B cell (primary cell): ENCODE measurements around the gene PPP2R2D. TPM values are rescaled to one million over a fixed set of nuclear protein-coding genes. Genes with fewer than 3 reads are reported as not detected.

ENCODE experiments used
- ATAC-seq: fragments of 200-7000 bp; cut with Tn5 transposase; one replicate; pipeline ENCODE4 v1.10.0; 2021; ENCODE audit warnings: low read depth, mild to moderate bottlenecking, moderate number of reproducible peaks, moderate library complexity
- CTCF ChIA-PET: fragments of 350-600 bp; sonication (Branson Sonifier 250); formaldehyde crosslinking; loops from one replicate; lab custom pipeline; 2021; ENCODE audit warnings: antibody characterized with exemption, inconsistent platforms; lab: Charles Lee
- POLR2A ChIA-PET: fragments of 350-600 bp; sonication (Branson Sonifier 250); formaldehyde crosslinking; loops from one replicate; lab custom pipeline; 2021; ENCODE audit warnings: antibody characterized with exemption; lab: Charles Lee
- DNase-seq: peaks from one replicate; pipeline ENCODE4 v3.0.0; 2013
- H2AFZ ChIP-seq: 2 replicates; pipeline ENCODE4 v1.6.1; 2012; ENCODE audit warnings: mild to moderate bottlenecking, low read depth, low read length; ENCODE audit not compliant: insufficient read depth, poor library complexity, severe bottlenecking
- H3K27ac ChIP-seq, 2 donors: 1 replicate in 1 of 2; 2 replicates in 1 of 2; pipeline ENCODE4 v1.5.1; 2012 to 2013; ENCODE audit warnings: low read length in 2 of 2, mild to moderate bottlenecking in 2 of 2, moderate library complexity in 1 of 2
- H3K27me3 ChIP-seq, 4 experiments: fragments of 200-600 bp in 1 of 4; sonication (generic) in 1 of 4; replicated peaks in 1 of 4; 1 replicate in 2 of 4; 2 replicates in 2 of 4; pipeline versions ENCODE4 v1.6.1 to v1.7.0; 2013 to 2016; ENCODE audit warnings: low read length in 3 of 4, mild to moderate bottlenecking in 2 of 4, mixed read lengths in 1 of 4, moderate library complexity in 1 of 4; ENCODE audit not compliant: insufficient read depth in 4 of 4, control insufficient read depth in 3 of 4; ENCODE audit errors: control extremely low read depth in 1 of 4
- H3K36me3 ChIP-seq, 2 experiments: replicated peaks in 1 of 2; 1 replicate in 1 of 2; 2 replicates in 1 of 2; pipeline versions ENCODE4 v1.6.1 to v1.7.1; 2013; ENCODE audit warnings: low read length in 1 of 2; ENCODE audit not compliant: insufficient read depth in 2 of 2, control insufficient read depth in 1 of 2; ENCODE audit errors: control extremely low read depth in 1 of 2, extremely low read depth in 1 of 2
- H3K4me1 ChIP-seq, 2 donors: fragments of 200-600 bp in 1 of 2; sonication (generic) in 1 of 2; 1 replicate in 1 of 2; 2 replicates in 1 of 2; pipeline versions ENCODE4 v1.5.1 to v1.6.1; 2013 to 2017; ENCODE audit warnings: low read length in 2 of 2; ENCODE audit not compliant: control insufficient read depth in 2 of 2, insufficient read depth in 2 of 2
- H3K4me2 ChIP-seq: replicated peaks from 2 replicates; pipeline ENCODE3; 2012; ENCODE audit warnings: mild to moderate bottlenecking, low read depth, low read length; ENCODE audit not compliant: poor library complexity, severe bottlenecking
- H3K4me3 ChIP-seq, 5 experiments: fragments of 200-600 bp in 1 of 5; sonication (generic) in 1 of 5; 1 replicate in 3 of 5; 2 replicates in 2 of 5; pipeline versions ENCODE4 v1.5.1 to v1.7.0; 2011 to 2016; ENCODE audit warnings: low read length in 4 of 5, mild to moderate bottlenecking in 4 of 5, low read depth in 2 of 5, control low read depth in 1 of 5, moderate library complexity in 1 of 5; ENCODE audit not compliant: insufficient read depth in 1 of 5; ENCODE audit errors: control extremely low read depth in 1 of 5, extremely low read depth in 1 of 5
- H3K79me2 ChIP-seq: fragments of 200-600 bp; sonication (generic); one replicate; pipeline ENCODE4 v1.6.0; 2016; ENCODE audit warnings: low read length; ENCODE audit not compliant: control insufficient read depth, insufficient read depth
- H3K9ac ChIP-seq: fragments of 200-600 bp; sonication (generic); 2 replicates; pipeline ENCODE4 v1.6.1; 2017; ENCODE audit warnings: mild to moderate bottlenecking, low read length, moderate library complexity
- H3K9me3 ChIP-seq, 3 donors: one replicate each; pipeline versions ENCODE4 v1.6.1 to v1.7.1; 2013; ENCODE audit warnings: low read length in 2 of 3; ENCODE audit not compliant: control insufficient read depth in 2 of 3, insufficient read depth in 1 of 3; ENCODE audit errors: control extremely low read depth in 1 of 3
- H4K20me1 ChIP-seq: 2 replicates; pipeline ENCODE4 v1.6.0; 2012; ENCODE audit warnings: mild to moderate bottlenecking, low read length; ENCODE audit not compliant: insufficient read depth, control insufficient read depth, poor library complexity, severe bottlenecking
- H3K27ac Mint-ChIP-seq: one replicate; pipeline ENCODE4 v1.8.0; 2021; ENCODE audit warnings: mixed read lengths
- H3K27me3 Mint-ChIP-seq: one replicate; pipeline ENCODE4 v1.8.0; 2021; ENCODE audit warnings: mixed read lengths
- H3K4me1 Mint-ChIP-seq: one replicate; pipeline ENCODE4 v1.8.0; 2021; ENCODE audit warnings: mixed read lengths
- H3K4me3 Mint-ChIP-seq: one replicate; pipeline ENCODE4 v1.8.0; 2021; ENCODE audit warnings: mixed read lengths
- H3K9me3 Mint-ChIP-seq: one replicate; pipeline ENCODE4 v1.8.0; 2022; ENCODE audit warnings: mixed read lengths; ENCODE audit not compliant: insufficient read depth
- EZH2 ChIP-seq: IDR thresholded peaks from 2 replicates; pipeline ENCODE4 v1.6.1; 2012; ENCODE audit warnings: borderline replicate concordance, low read depth, mild to moderate bottlenecking, moderate library complexity, low read length; ENCODE audit not compliant: insufficient read depth, poor library complexity, severe bottlenecking
- WGBS: methylation state at CpG from one replicate; pipeline ENCODE4 v1.1.5; 2013; ENCODE audit warnings: missing lambda C conversion rate; ENCODE audit not compliant: insufficient coverage; 5-methylcytosine and 5-hydroxymethylcytosine counted together
- intact Hi-C: fragments of 100-400 bp; cut with micrococcal nuclease; formaldehyde crosslinking; loops from one replicate; pipeline ENCODE4 v1.10.0; 2022
- polyA plus RNA-seq: library from polyadenylated mRNA; depleted of rRNA; stranded (reverse); fragments of >200 nt; gene quantifications from 2 replicates; pipeline ENCODE4 v1.2.3, GENCODE V29; 2012
- total RNA-seq, 2 donors: library from RNA; stranded (reverse); fragments of 120-200 nt in 1 of 2; gene quantifications; 1 replicate in 1 of 2; 2 replicates in 1 of 2; pipeline versions ENCODE4 v1.2.3 to v1.2.4, GENCODE V29; 2013 to 2022
- TF ChIP-seq, protein P1 (sequence below): fragments of 200-600 bp; IDR thresholded peaks from one replicate; pipeline ENCODE4 v1.8.0; 2022; ENCODE audit warnings: antibody characterized with exemption, mild to moderate bottlenecking

Gene PPP2R2D
- total and polyA plus RNA-seq, 2 donors (not counting 1 experiment from before 2014, with no cell fraction given) = 25.8 to 45.6 TPM

DNA sequence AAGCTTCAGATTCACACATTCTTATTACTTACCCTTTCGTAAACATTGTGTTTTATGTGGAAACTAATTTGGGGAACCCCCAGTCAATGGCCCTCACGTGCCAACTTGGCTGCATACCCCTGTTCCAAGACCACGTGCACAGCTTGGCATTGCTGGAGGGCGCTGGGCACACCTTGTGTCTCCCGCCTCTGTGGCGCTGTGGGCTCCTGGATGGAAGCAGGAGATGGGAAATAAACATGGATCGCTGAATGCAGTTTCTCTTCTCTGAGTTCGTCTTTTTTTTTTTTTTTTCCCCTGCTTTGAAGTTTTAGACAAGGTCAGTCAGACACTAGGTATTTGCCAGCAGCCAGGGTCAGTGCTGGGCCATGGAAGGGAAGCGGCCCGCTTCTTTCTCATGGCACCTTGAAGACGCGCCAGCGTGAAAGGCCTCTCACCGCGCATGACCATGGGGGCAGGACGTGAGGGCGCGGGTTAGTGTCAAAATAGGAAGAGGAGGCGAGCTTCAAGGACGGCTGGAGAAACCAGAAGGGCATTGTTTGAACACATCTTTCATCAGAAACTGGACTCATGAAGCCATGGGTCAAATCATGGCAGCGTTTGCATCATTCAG, 53.7 kb downstream of the PPP2R2D start:
- CTCF ChIA-PET = no interaction called here

DNA sequence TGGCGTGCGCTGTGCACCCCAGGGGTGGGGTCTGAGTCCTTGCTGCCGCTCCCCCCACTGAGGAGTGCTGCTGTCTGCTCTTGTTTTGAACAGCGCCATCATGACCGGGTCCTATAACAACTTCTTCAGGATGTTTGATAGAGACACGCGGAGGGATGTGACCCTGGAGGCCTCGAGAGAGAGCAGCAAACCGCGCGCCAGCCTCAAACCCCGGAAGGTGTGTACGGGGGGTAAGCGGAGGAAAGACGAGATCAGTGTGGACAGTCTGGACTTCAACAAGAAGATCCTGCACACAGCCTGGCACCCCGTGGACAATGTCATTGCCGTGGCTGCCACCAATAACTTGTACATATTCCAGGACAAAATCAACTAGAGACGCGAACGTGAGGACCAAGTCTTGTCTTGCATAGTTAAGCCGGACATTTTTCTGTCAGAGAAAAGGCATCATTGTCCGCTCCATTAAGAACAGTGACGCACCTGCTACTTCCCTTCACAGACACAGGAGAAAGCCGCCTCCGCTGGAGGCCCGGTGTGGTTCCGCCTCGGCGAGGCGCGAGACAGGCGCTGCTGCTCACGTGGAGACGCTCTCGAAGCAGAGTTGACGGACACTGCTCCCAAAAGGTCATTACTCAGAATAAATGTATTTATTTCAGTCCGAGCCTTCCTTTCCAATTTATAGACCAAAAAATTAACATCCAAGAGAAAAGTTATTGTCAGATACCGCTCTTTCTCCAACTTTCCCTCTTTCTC, 55.0 kb downstream of the PPP2R2D start:
- TF ChIP-seq, protein P1, sequence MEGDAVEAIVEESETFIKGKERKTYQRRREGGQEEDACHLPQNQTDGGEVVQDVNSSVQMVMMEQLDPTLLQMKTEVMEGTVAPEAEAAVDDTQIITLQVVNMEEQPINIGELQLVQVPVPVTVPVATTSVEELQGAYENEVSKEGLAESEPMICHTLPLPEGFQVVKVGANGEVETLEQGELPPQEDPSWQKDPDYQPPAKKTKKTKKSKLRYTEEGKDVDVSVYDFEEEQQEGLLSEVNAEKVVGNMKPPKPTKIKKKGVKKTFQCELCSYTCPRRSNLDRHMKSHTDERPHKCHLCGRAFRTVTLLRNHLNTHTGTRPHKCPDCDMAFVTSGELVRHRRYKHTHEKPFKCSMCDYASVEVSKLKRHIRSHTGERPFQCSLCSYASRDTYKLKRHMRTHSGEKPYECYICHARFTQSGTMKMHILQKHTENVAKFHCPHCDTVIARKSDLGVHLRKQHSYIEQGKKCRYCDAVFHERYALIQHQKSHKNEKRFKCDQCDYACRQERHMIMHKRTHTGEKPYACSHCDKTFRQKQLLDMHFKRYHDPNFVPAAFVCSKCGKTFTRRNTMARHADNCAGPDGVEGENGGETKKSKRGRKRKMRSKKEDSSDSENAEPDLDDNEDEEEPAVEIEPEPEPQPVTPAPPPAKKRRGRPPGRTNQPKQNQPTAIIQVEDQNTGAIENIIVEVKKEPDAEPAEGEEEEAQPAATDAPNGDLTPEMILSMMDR = no peak
- TF ChIP-seq EZH2 = no peak
- H3K27ac ChIP-seq = no peak overlapping the region
- H3K9me3 Mint-ChIP-seq = no peaks in the 10 kb centered on the region
- H3K4me1 ChIP-seq = no peaks in the 10 kb centered on the region
- H3K4me2 ChIP-seq = no peak overlapping the region
- H3K36me3 ChIP-seq = peaks cover 0 to 45% of the 10 kb centered on the region in 2 experiments
- H3K9ac ChIP-seq = no peak overlapping the region
- DNase-seq (no peak), ATAC-seq (no peak)
- 96% methylated on average over 35 of the region's 38 CpGs for WGBS
- no peak overlapping the region for H3K4me3 ChIP-seq
- no peak overlapping the region for H2AFZ ChIP-seq
- H4K20me1 ChIP-seq = peaks cover 9% of the 10 kb centered on the region
- H3K4me3 Mint-ChIP-seq = no peak overlapping the region
- no peaks in the 10 kb centered on the region for H3K27me3 ChIP-seq
- ChIA-PET CTCF (no interaction called here), POLR2A (no interaction called here)
- H3K27ac Mint-ChIP-seq = no peak overlapping the region
- intact Hi-C loops = no loop called here
- no peaks in the 10 kb centered on the region for H3K27me3 Mint-ChIP-seq
- no peaks in the 10 kb centered on the region for H3K4me1 Mint-ChIP-seq
- no peaks in the 10 kb centered on the region for H3K79me2 ChIP-seq
- H3K9me3 ChIP-seq = no peaks in the 10 kb centered on the region

More for the DNA sequence above, 53.7 kb downstream of the PPP2R2D start:
- no peak overlapping the region for H3K4me2 ChIP-seq
- no peak overlapping the region for H3K27ac ChIP-seq
- WGBS = 96% methylated on average over 17 of the region's 21 CpGs
- H2AFZ ChIP-seq = no peak overlapping the region
- DNase-seq (no peak), ATAC-seq (no peak)
- peaks cover 0 to 52% of the 10 kb centered on the region in 2 experiments for H3K36me3 ChIP-seq
- H3K9ac ChIP-seq = no peak overlapping the region
- Mint-ChIP-seq H3K27ac (no peak overlapping the region), H3K4me3 (no peak overlapping the region), H3K27me3 (no peaks in the 10 kb centered on the region), H3K9me3 (no peaks in the 10 kb centered on the region), H3K4me1 (no peaks in the 10 kb centered on the region)
- H4K20me1 ChIP-seq = peaks cover 9% of the 10 kb centered on the region
- H3K79me2 ChIP-seq = no peaks in the 10 kb centered on the region
- H3K9me3 ChIP-seq = no peaks in the 10 kb centered on the region
- no peaks in the 10 kb centered on the region for H3K4me1 ChIP-seq
- TF ChIP-seq, protein P1 = no peak
- no peak for TF ChIP-seq EZH2
- H3K27me3 ChIP-seq = no peaks in the 10 kb centered on the region
- H3K4me3 ChIP-seq = no peak overlapping the region
- intact Hi-C loops = no loop called here
- POLR2A ChIA-PET = no interaction called here
